GM21447 (cell line): ENCODE data around the gene FBRSL1.

Experiments used
- ATAC-seq: cut with Tn5 transposase; IDR thresholded peaks from one replicate; pipeline ENCODE4 v1.9.1; 2021; ENCODE audit not compliant: unreplicated experiment

The FBRSL1 gene

GRCh38 chr12:132483208-132483607 is 6.7 kb upstream of the FBRSL1 start:
- no peak for ATAC-seq

- no peak for ATAC-seq
Measured at GRCh38 chr12:132483612-132484011, 6.3 kb upstream of the FBRSL1 start.

GRCh38 chr12:132484183-132484890 is 5.6 kb upstream of the FBRSL1 start:
- no peak for ATAC-seq

GRCh38 chr12:132484891-132485441 is 5.0 kb upstream of the FBRSL1 start:
- no peak for ATAC-seq

GRCh38 chr12:132485619-132486018 is 4.3 kb upstream of the FBRSL1 start:
- no peak for ATAC-seq

GRCh38 chr12:132486168-132486567 is 3.8 kb upstream of the FBRSL1 start:
- ATAC-seq = no peak

GRCh38 chr12:132486576-132486975 is 3.4 kb upstream of the FBRSL1 start:
- ATAC-seq = no peak

GRCh38 chr12:132487311-132487741 is 2.6 kb upstream of the FBRSL1 start:
- no peak for ATAC-seq

GRCh38 chr12:132488127-132489077 is 1.5 kb upstream of the FBRSL1 start:
- ATAC-seq = peak; percentile 3

GRCh38 chr12:132489078-132489601 is 811 bp upstream of the FBRSL1 start:
- peak; percentile 34 for ATAC-seq

- no peak for ATAC-seq
Measured at GRCh38 chr12:132490422-132491137, 629 bp downstream of the FBRSL1 start.

GRCh38 chr12:132491138-132491663 is 1.2 kb downstream of the FBRSL1 start:
- no peak for ATAC-seq

GRCh38 chr12:132491761-132492378 is 1.9 kb downstream of the FBRSL1 start:
- ATAC-seq = no peak

GRCh38 chr12:132492522-132492921 is 2.6 kb downstream of the FBRSL1 start:
- ATAC-seq = no peak

- ATAC-seq = no peak
Measured at GRCh38 chr12:132492951-132493350, 3.0 kb downstream of the FBRSL1 start.

GRCh38 chr12:132493482-132494178 is 3.7 kb downstream of the FBRSL1 start:
- ATAC-seq = no peak

- ATAC-seq = no peak
Measured at GRCh38 chr12:132494294-132495164, 4.6 kb downstream of the FBRSL1 start.

GRCh38 chr12:132495165-132495544 is 5.2 kb downstream of the FBRSL1 start:
- no peak for ATAC-seq
